RCC 7860 (cell line): ENCODE results near the gene PXN.
"Not testable (repeated sequence)": the region's sequence is repeated elsewhere in the genome, so short reads cannot be mapped to it uniquely, and the experiment has no call there.

Experiments
- DNase-seq: peaks from one replicate; pipeline ENCODE4 v3.0.0-alpha.2; 2015; ENCODE audit warnings: low spot score
- FAIRE-seq: peaks from 2 replicates; lab custom pipeline; 2012; peaks lifted over from hg19 to GRCh38; lab: Jason Lieb, UNC

The PXN gene

DNA sequence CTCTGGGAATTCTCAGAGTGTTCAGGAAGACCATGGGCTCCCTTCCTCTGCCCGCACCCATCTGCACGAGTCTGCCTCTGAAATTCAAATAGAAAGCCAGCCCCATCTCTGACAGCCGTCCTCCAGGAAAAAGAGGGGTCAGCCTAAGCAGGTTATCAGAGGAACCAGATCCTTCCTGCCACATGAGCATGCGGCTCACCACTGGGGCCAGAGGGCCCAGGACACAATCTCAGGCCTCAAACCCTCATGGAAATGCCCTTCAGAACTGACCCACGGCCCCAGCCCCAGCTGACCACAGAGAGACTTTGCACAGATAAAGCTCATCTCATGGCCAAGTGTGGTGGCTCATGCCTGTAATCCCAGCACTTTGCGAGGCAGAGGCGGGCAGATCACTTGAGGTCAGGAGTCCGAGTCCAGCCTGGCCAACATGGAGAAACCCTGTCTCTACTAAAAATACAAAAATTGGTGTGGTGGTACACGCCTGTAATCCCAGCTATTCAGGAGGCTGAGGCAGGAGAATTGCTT lies 23.2 kb downstream of the PXN start:
- no peak for DNase-seq
- FAIRE-seq, result no peak

DNA sequence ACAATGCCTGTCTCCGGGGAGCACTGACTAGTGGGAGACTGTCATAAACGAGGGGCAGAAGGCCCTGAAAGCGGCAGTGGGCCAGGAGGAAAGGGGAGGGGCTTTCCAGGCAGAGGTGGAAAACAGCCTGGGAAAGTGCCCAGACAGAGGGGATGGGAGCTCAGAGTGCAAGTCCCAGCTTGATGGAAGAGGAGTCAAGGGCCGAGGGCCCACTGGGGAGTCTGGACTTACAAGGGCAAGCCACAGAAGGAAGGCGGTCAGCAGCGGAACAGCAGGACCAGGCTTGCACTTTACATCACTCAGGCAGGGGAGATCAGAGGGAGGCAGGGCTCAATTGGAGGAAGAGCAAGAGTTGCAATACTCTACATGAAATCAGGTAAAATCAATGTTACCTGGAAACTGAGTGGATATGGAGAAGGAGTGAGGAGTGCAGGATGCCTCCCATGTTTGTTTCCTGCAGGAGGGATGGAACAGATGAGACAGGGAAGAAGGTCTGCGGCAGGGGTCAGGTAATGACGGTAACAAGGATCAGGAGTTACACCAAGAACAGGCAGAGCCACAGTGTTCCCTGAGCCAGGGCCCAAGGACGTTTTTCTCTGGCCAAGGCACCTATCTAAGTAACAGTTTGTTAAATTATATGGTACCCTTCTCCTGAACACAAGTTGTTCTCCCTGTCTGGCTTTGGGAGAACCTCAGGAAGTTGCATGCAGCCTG lies 23.8 kb downstream of the PXN start:
- no peak for FAIRE-seq
- DNase-seq, result no peak

DNA sequence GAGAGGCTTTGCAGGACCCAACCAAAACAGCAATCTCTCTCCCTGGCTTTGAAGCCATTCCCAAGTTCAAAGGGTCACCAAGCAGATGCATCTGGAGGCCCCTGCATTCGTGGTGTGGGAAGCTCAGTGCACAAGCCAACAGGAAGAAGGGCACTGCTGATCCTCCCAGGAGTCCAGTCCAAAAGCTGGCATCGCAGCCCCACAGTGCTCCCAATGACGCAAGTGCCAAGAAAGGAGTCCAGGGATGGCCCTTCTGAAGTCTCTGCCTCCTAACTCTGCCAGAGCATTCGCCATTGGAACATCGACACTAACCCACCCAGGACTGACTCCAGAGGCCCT lies 25.1 kb downstream of the PXN start:
- FAIRE-seq, result no peak
- DNase-seq, result no peak

DNA sequence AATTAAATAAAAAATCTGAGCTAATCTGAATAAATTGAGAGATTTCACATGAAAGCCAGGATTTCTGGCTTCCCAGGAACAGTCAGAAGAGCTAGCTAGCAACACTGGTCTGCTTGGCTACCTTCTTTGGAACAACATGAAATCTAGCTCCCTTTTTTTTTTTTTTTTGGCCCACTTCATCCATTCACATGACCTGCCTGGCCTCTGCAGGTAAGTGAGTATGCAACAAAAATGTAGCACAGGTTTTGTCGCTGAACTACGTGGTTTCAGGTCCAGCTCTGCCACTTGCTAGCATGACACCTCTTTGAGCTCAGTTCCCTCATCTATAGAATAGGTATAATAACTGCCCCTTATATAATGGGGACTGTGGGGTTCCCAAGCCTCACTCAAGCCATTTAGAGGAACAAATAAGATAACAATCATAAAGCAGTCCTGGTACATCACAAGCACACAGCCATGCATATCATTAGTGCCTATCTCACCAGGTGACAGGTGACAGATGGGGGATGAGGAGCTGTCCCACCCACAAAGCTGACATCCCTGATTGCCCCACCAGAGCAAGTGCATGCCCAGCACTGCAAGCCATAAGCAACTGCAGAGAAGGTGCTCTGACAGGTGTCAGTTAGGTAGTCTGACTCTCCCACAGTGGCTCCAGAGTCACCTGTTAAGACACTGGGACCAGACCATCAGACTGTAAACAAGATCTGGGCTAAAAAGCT lies 25.6 kb downstream of the PXN start:
- DNase-seq, result no peak
- no peak for FAIRE-seq

DNA sequence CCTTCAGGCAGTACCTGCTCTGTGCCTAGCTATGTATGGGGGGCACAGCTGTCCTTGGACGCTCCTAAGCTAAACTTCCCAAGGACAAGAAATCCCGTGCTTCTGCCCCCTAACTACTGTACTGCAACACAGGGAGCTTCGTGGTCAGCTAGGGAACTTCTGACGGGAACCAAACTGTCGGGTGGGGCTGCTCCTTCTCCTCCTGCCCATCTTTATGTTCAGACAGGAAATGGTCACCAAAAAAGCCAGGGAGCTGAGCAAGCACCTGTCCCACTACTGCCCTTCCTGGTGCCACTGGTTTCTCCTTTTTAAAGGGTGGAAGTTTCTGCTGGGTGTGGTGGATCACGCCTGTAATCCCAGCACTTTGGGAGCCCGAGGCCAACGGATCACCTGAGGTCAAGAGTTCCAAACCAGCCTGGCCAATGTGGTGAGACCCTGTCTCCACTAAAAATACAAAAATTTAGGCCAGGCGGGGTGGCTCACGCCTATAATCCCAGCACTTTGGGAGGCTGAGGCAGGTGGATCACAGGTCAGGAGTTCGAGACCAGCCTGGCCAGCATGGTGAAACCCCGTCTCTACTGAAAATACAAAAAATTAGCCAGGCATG lies 26.6 kb downstream of the PXN start:
- DNase-seq (no peak), FAIRE-seq (no peak)

DNA sequence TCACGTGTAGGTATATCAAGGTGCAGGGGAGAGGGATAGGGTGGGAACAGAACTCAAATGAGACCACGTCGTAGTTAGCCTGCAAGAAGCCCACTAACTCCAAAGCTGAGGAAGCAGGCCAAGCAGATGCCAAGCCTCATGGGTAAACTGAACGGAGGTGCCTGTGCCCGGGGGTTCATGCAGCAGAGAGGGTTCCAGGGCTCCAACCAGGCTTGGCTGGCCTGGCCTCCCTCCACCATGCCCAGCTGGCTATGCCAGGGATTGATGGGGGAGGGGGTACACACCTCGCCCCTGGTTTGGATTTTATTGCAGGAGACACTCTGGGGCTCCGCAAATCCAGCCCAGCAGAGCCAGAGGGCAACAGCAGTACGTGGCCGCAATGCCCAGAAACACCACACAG lies 27.3 kb downstream of the PXN start:
- DNase-seq, result no peak
- no peak for FAIRE-seq

DNA sequence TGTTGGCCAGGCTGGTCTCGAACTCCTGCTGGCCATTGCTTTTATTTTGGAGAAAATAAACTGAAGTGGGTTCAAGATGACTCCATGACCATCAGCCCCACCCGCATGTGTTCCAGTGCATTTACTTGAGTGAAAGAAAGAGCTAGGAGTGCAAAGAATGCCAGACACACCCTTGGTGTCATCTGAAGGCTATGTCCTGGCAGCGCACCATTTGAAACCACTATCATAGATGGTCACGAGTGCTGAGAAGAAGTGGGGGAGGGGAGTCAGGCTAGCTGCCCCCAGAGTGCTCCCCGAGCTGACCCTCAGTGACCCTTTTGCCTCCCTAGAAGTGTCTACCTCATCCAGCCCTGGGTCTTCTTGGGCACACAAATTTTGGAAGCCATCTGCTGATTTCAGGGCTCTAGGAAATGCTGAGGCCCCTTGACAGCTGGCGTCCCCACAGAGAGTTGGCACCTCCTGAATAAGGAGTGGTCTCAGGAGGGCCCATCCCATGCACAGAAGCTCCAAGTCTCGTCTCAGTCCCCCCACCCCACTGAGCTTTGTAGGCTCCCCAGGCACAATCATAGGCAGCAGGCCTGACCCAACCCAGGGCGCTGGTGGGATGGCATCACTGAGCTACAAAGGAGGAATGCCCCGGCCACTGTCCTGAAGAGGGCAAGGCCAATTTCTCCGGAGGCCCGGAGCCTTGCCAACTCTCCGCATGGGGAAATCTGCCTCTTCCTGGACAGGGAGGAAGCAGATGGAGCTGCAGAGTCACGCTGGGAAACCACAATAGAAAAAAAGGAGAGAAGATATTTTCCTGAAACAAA lies 28.0 kb downstream of the PXN start:
- FAIRE-seq (peak; percentile 32), DNase-seq (peak; percentile 80)

DNA sequence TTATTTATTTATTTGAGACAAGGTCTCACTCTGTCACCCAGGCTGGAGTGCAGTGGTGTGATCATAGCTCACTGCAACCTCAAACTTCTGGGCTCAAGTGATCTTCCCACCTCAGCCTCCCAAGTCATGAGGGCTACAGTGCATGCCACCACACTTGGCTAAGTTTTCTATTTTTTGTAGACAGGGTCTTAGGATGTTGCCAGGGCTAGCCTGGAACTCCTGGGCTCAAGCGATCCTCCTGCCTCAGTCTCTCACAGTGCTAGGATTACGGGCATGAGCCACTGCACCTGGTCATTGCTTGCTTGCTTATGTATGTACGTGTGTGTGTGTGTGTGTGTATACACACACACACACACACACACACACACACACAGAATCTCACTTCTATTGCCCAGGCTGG lies 28.7 kb downstream of the PXN start:
- FAIRE-seq, DNase-seq: not testable (repeated sequence)

DNA sequence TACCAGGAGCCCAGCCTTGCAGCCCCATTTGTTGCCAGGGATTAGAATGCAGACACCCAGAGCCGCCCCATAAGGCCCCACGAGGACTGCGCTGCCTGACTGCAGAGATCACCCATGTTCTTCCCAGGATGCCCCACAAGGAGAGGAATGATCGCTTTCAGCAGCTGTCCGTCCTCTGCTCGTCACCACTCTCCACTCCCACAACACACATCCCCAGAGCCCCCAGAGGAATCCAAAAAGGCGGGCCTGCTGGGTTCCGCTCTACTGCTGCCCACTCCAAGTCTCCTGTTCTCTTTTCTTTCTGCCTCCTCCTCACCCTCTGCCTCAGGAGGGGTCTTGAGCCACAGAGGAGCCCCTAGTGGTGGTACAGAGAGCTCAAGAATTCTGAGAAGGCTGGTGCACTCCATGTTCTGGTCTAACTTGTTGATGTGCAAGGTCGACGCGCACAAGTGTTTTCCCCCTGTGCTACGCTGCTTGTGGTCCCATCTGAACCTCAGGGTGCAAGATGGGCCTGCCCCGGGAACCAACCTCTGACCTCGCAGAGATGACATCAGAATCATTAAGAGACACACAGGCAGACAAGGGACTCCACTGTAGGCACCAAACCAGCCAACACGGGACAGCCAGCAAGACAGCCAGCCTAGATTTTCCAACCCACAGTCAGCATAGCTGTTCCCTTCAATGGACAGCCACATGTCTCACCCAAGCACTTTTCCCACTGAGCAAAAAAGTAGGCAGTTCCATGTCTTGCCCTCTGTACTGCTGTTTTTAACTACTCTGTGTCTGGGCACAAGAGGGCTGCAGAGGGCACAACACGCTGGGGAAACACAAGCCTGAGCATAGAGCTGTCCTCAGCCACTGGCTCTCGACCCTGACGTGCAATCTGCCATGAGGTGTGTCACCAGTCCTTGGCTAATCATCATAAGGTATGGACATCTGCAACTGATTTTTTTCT lies 29.9 kb downstream of the PXN start:
- DNase-seq, result peak; percentile 50
- FAIRE-seq, result no peak

DNA sequence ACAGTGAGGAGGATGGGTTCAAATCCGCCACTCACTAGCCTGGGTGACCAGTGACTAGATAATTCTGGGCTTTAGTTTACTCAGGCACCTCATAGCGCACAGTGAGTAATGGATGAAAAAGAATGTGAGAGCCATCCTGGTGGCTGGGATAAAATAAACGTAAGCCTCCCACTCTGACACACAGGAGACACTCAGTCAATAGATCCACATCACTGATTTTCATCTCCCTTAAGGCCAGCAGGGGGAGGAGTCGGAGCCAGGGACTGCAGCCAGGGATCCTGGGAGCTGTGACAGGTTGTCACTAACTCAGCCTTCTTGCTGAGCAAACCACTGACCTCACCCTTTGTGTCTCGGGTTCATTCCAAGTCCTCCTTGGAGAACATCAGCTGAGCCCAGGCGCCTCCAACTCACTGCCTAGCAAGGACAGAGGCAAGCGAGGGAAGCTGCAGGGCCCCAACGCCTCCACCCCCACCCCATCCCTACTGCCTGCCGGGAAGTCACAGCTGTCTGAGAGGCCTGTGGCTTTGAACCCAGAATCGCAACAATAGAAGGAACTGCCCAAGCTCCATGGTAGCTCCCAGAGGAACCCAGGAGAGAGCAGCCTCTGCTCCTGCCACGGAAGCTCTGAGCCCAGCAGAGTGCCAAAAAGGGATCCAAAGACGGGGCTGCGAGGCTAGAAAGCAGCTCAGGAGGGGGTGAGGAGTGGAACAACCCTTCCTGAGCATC lies 30.7 kb downstream of the PXN start:
- peak; percentile 91 for FAIRE-seq
- peak; percentile 100 for DNase-seq

DNA sequence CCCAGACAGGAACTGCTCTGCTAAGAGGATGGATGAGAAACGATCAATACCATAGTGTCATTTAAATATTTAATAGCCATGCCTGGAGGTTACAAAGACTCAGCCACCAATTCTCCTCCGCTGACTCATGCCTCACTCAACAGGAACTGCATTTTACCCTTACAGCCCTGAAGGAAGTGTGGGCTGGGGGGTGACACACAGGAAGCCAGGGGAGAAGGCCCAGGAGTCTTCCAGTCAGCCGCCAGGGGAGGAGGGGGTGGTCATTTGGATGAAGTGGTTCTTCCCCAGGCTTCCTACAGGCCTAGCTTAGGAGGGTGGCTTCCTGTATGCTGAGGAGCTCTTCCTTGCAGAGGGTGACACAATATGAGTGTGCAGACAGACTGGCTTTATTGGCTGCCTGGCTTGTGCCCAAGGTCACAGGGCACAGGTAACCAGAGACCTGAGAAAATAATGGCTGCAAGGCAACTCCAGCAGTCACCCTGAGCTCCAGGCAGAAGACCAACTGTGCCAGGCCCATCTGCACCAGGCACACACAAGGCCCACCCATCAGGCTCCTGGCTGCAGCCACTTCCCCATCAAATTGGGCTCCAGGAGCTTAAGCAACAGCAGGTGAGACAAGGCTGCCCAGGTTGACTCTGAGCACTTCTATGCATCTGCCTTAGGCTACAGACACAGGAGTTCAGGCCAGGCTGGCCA lies 34.1 kb downstream of the PXN start:
- peak; percentile 86 for FAIRE-seq
- peak; percentile 98 for DNase-seq

DNA sequence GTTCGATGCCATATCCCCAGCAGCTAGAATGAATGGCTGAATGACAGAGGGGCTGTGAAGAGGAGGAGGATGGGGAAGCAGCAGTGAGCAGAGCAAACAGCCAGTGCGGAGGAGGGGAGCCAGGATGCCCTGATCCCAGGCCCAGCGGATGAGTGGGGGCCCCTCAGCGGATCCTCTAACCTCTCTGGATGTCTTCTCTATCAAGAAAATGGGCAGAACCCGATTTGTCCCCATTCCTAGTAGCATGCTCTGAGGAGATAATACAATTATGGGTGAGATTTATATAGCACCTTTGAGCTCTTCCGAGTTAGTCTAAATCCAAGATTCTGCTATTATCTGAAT lies 34.6 kb downstream of the PXN start:
- no peak for DNase-seq
- no peak for FAIRE-seq

DNA sequence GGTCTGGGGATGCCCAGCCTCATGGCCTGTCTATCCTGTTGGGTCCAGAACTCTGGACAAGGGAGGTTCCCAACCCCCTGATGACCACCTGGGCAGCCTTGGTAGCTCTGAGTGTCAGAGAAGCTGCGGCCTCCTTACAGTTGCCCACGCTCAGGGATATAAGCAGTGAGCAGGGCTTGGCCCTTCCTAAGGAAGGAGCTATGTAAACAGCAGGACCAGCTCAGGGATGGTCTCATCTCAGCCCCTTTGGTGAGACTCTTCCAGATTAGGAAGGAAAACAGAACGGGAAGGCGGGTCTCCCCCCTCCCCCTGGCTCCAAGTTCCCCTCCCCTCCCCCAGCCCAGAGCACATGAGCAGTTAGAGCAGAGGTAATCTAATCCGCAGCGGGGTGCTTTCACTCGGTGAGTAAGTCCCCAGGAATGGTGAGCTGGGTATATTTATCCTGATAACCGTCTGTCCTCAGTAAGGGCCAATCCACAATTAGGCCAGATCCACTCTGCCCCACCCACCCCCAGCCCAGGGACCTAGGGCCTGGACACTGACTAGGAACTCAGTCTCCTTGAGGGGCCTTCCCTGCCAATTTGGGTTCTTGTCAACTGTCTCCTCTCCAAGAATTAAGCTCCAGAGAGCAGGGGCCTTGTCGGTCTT lies 35.1 kb downstream of the PXN start:
- DNase-seq, result peak; percentile 96
- FAIRE-seq, result no peak

DNA sequence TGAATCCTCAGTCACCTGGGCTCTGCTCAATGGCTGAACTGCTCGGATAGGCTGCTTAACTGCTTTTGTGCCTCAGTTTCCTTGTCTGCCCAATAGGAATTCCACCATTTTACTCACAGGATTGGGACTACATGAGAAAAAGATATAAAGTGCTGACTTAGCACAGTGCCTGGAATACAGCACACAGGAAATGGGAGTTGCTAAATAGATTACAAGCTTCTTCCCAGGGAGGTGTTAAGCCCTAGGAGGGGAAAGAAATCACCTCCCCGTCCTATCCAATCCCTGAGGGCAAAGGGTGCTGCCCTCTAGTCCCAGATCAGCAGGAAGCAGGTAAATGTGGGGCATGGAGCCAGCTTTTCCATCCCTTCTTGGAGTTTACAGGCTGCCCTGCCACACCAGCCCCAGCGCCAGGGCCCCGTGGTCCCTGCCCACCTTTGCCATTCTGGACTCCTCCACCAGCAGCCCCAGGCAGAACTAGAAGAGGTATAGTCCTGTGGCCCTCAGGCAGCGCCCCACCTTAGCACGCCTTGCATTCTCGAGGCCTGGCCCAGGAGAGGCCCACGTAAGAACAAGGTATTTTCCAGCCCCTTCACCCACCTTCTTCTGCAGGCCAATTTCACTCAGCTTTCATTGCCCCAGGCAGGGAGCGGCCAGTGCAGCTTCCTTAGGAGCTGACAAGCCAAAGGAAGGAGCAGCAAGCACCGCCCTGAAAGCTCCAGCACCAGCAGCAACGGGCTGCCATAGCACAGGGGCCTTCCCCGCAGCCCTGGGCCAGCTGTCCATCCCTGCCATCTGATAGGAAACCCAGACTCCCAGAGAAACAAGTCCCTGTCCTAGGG lies 35.8 kb downstream of the PXN start:
- peak; percentile 65 for DNase-seq

DNA sequence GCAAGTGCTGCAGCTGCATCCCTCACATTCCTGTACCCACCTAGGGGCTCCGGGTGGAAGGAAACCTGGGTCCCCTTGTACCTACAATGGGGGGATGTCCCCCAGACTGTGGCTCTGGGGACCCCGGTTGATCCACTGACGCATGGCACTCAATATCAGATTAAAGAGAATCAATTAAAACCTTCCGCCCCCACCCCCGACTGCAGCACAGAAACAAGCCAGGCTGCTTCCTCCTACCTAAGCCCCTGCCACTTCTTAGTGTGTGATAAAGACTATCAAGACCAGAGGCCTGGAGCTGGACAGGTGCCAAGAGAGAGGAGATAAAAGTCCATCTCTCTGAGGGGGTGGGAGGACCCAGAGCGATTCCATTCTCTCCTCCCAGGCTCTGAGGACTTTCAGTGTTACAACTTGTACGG lies 36.5 kb downstream of the PXN start:
- no peak for FAIRE-seq

More for the DNA sequence above, 35.8 kb downstream of the PXN start:
- FAIRE-seq, result no peak

DNA sequence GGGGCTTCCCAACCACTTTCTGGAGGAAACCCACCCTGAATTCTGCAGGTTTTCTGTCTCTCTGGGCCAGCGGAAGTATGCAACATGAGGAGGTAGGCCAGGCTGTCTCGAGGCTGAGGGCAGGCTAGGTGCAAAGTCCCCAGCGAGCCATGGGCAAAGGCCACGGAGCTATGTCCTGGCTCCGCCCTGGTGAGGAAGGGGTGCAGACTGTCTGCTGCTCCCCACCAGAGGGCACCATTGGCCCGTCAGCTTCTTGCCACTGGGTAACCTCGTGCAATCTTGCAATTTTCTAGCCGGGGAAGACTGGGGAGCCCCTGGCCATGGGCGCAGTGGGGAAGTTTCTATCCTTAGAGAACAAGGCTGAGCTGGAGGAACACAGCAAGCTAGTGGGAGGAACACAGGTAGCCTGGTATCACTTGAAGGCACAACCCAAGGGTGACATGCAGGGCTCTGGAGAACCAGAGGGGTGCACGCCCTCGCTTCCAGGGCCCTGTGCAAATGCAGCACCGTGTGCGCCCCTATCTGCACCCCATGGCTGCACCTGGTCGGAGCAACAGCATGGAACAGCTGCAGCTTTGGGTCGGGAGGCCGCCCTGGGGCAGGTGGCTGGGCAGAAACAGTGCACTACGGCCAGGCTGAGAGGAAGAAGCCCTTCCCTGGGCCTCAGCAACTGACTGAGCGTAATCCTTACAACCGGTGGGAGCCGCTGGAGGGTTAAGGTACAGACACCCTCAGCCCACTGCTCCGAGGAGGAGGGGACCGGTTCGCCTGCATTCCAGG lies 37.0 kb downstream of the PXN start:
- DNase-seq, result peak; percentile 69
- FAIRE-seq, result no peak

More for the DNA sequence above, 36.5 kb downstream of the PXN start:
- DNase-seq, result peak; percentile 56

DNA sequence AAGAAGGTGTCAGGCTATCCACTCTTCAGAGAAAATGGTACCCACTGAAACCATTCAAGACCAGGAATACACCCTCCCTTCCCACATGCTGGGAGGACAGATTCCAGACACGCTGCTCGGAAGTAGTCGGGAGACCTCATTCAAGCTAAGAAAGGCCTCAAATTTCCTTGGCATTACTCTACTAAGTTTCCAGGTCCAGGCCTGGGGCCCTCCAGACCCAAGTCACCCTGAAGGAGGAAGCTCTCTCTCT lies 37.6 kb downstream of the PXN start:
- FAIRE-seq, result no peak
- DNase-seq, result no peak
